HCT116 (cell line): ENCODE measurements around the gene CAMK1D. TPM values are rescaled to one million over a fixed set of nuclear protein-coding genes. Genes with fewer than 3 reads are reported as not detected.

Experiments used
- ATAC-seq: fragments of 200-7000 bp; cut with Tn5 transposase; 2 replicates; pipeline ENCODE4 v1.9.1; 2020; ENCODE audit warnings: mild to moderate bottlenecking, moderate library complexity
- BruUV-seq: library from RNA; stranded (reverse); fragments of 400-500 nt; replicated peaks from 2 replicates; lab custom pipeline; 2021; lab: Mats Ljungman, UMichigan
- CTCF ChIA-PET: fragments of 300-600 bp; sonication (Branson Sonifier 250); formaldehyde crosslinking; loops from one replicate; lab custom pipeline; 2021; ENCODE audit warnings: antibody characterized with exemption; lab: Charles Lee
- POLR2A ChIA-PET: fragments of 300-600, 350-600 bp; sonication (Branson Sonifier 250); formaldehyde crosslinking; loops from one replicate; lab custom pipeline; 2021; ENCODE audit warnings: antibody characterized with exemption; lab: Charles Lee
- RAD21 ChIA-PET, 2 experiments: fragments of 300-600 bp; sonication (Branson Sonifier 250); formaldehyde crosslinking; loops; one replicate each; lab custom pipeline; 2023; ENCODE audit warnings: low total read pairs in 2 of 2; ENCODE audit not compliant: uncharacterized antibody in 2 of 2, unreplicated experiment in 2 of 2, low non-redundant PET in 1 of 2; lab: Charles Lee
- DNase-seq: peaks from one replicate; pipeline ENCODE4 v3.0.0-alpha.2; 2010; ENCODE audit warnings: low read depth, low spot score
- H2AFZ ChIP-seq: fragments of 200-600 bp; shearing (Covaris generic), sonication (generic); 2 replicates; pipeline ENCODE4 v1.6.1; 2017; ENCODE audit warnings: low read depth, mixed run types, mixed read lengths, antibody characterized with exemption, low read length; ENCODE audit not compliant: poor library complexity, severe bottlenecking
- H3K27ac ChIP-seq: 2 replicates; pipeline ENCODE4 v1.5.1; 2012; ENCODE audit warnings: low read depth, low read length
- H3K27me3 ChIP-seq: fragments of 200-600 bp; sonication (generic); 2 replicates; pipeline ENCODE4 v1.6.1; 2016; ENCODE audit warnings: mixed run types, low read length, mixed read lengths; ENCODE audit not compliant: insufficient read depth
- H3K36me3 ChIP-seq, 2 experiments: fragments of 200-500 bp in 1 of 2; fragments of 200-600 bp in 1 of 2; sonication (Bioruptor generic) in 1 of 2; sonication (generic) in 1 of 2; 2 replicates each; pipeline versions ENCODE4 v1.5.1 to v1.6.1; 2014 to 2016; ENCODE audit warnings: low read length in 2 of 2, inconsistent platforms in 1 of 2, mixed read lengths in 1 of 2, mixed run types in 1 of 2; ENCODE audit not compliant: insufficient read depth in 2 of 2, control insufficient read depth in 1 of 2
- H3K4me1 ChIP-seq, 2 experiments: fragments of 200-600 bp in 1 of 2; sonication (generic) in 1 of 2; 2 replicates each; pipeline versions ENCODE4 v1.5.1 to v1.6.1; 2012 to 2017; ENCODE audit warnings: low read length in 2 of 2, inconsistent platforms in 1 of 2, mild to moderate bottlenecking in 1 of 2, mixed read lengths in 1 of 2, mixed run types in 1 of 2, moderate library complexity in 1 of 2; ENCODE audit not compliant: insufficient read depth in 2 of 2, control insufficient read depth in 1 of 2
- H3K4me2 ChIP-seq: fragments of 200-600 bp; sonication (generic); 2 replicates; pipeline ENCODE4 v1.6.1; 2017; ENCODE audit warnings: mixed run types, low read length, mixed read lengths
- H3K4me3 ChIP-seq, 2 experiments: fragments of 200-600 bp in 1 of 2; sonication (generic) in 1 of 2; replicated peaks in 1 of 2; 2 replicates each; pipeline ENCODE4 v1.5.1; 2011 to 2016; ENCODE audit warnings: low read length in 2 of 2, control low read depth in 1 of 2, low read depth in 1 of 2, mild to moderate bottlenecking in 1 of 2, mixed read lengths in 1 of 2, mixed run types in 1 of 2
- H3K79me2 ChIP-seq: fragments of 200-600 bp; sonication (generic); 2 replicates; pipeline ENCODE4 v1.6.1; 2017; ENCODE audit warnings: mild to moderate bottlenecking, mixed run types, low read length, moderate library complexity, mixed read lengths; ENCODE audit not compliant: insufficient read depth
- H3K9ac ChIP-seq: fragments of 200-600 bp; sonication (generic); 2 replicates; pipeline ENCODE4 v1.6.1; 2016; ENCODE audit warnings: low read length, mixed read lengths
- H3K9me2 ChIP-seq: fragments of 200-600 bp; sonication (generic), shearing (Covaris generic); 2 replicates; pipeline ENCODE4 v1.6.1; 2017; ENCODE audit warnings: mixed run types, mild to moderate bottlenecking, moderate library complexity; ENCODE audit not compliant: insufficient read depth
- H3K9me3 ChIP-seq, 2 experiments: fragments of 200-500 bp in 1 of 2; fragments of 200-600 bp in 1 of 2; sonication (Bioruptor generic) in 1 of 2; sonication (generic) in 1 of 2; 2 replicates each; pipeline ENCODE4 v1.6.1; 2014 to 2017; ENCODE audit warnings: low read length in 2 of 2, mixed read lengths in 2 of 2, inconsistent platforms in 1 of 2, low read depth in 1 of 2, mild to moderate bottlenecking in 1 of 2, mixed run types in 1 of 2, moderate library complexity in 1 of 2; ENCODE audit not compliant: control insufficient read depth in 1 of 2, insufficient read depth in 1 of 2
- H4K20me1 ChIP-seq: fragments of 200-600 bp; sonication (generic), shearing (Covaris generic); 2 replicates; pipeline ENCODE4 v1.6.1; 2017; ENCODE audit warnings: mixed run types, mild to moderate bottlenecking, moderate library complexity; ENCODE audit not compliant: insufficient read depth
- ATF3 ChIP-seq: IDR thresholded peaks from 2 replicates; pipeline ENCODE4 v1.6.1; 2012
- CBX3 ChIP-seq: IDR thresholded peaks from 2 replicates; pipeline ENCODE4 v1.6.1; 2012; ENCODE audit warnings: low read depth
- CEBPB ChIP-seq: IDR thresholded peaks from 2 replicates; pipeline ENCODE4 v1.6.1; 2012; ENCODE audit warnings: low read depth
- EGR1 ChIP-seq: IDR thresholded peaks from 2 replicates; pipeline ENCODE4 v1.6.1; 2012; ENCODE audit warnings: low read depth
- ELF1 ChIP-seq: IDR thresholded peaks from 2 replicates; pipeline ENCODE4 v1.6.1; 2012; ENCODE audit warnings: low read depth, borderline replicate concordance
- FOSL1 ChIP-seq: IDR thresholded peaks from 2 replicates; pipeline ENCODE4 v1.6.1; 2012; ENCODE audit warnings: low read depth
- POLR2A ChIP-seq: IDR thresholded peaks from 2 replicates; pipeline ENCODE4 v1.7.0; 2011; ENCODE audit warnings: borderline replicate concordance; ENCODE audit not compliant: insufficient read depth, insufficient read length; ENCODE audit errors: extremely low read depth
- POLR2AphosphoS5 ChIP-seq: IDR thresholded peaks from 2 replicates; pipeline ENCODE4 v1.6.1; 2011; ENCODE audit warnings: mild to moderate bottlenecking, low read depth, low read length, moderate library complexity
- RAD21 ChIP-seq: IDR thresholded peaks from 2 replicates; pipeline ENCODE4 v1.6.1; 2012; ENCODE audit warnings: low read depth, mild to moderate bottlenecking
- REST ChIP-seq: IDR thresholded peaks from 2 replicates; pipeline ENCODE4 v1.6.1; 2012; ENCODE audit warnings: low read depth
- SIN3A ChIP-seq: IDR thresholded peaks from 2 replicates; pipeline ENCODE4 v1.6.1; 2012; ENCODE audit warnings: low read depth
- SP1 ChIP-seq: IDR thresholded peaks from 2 replicates; pipeline ENCODE4 v1.6.1; 2012; ENCODE audit warnings: low read depth
- SRF ChIP-seq: IDR thresholded peaks from 2 replicates; pipeline ENCODE4 v1.6.1; 2012; ENCODE audit warnings: low read depth
- TCF7L2 ChIP-seq: IDR thresholded peaks from 2 replicates; pipeline ENCODE4 v1.7.0; 2011; ENCODE audit warnings: borderline replicate concordance, inconsistent platforms; ENCODE audit not compliant: insufficient read depth, insufficient read length; ENCODE audit errors: extremely low read depth
- YY1 ChIP-seq: IDR thresholded peaks from 2 replicates; pipeline ENCODE4 v1.6.1; 2011; ENCODE audit warnings: low read length, low read depth, moderate library complexity, mild to moderate bottlenecking; ENCODE audit not compliant: insufficient replicate concordance; ENCODE audit errors: extremely low read depth
- ZBTB33 ChIP-seq: IDR thresholded peaks from 2 replicates; pipeline ENCODE4 v1.6.1; 2011; ENCODE audit warnings: mild to moderate bottlenecking, low read length, moderate library complexity; ENCODE audit not compliant: insufficient replicate concordance; ENCODE audit errors: extremely low read depth
- ZNF274 ChIP-seq: fragments of 200-500 bp; sonication (Bioruptor generic); IDR thresholded peaks from 2 replicates; pipeline ENCODE4 v1.6.1; 2014; ENCODE audit warnings: mild to moderate bottlenecking, low read depth, low read length, inconsistent platforms
- intact Hi-C: fragments of 100-400 bp; cut with micrococcal nuclease; formaldehyde crosslinking; loops from 2 replicates; pipeline ENCODE4 v1.10.0; 2022
- total RNA-seq: library from RNA; stranded (reverse); gene quantifications from one replicate; pipeline ENCODE4 v1.2.1, GENCODE V29; 2021; ENCODE audit not compliant: unreplicated experiment

CAMK1D gene
- total RNA-seq, 1 experiment from 2014 or later, result 9.6 TPM

GRCh38 chr10:12704488-12704887 lies 355.1 kb downstream of the CAMK1D start:
- ATAC-seq, result no peak
- no peaks in the 10 kb centered on the region for H3K27me3 ChIP-seq
- CTCF ChIA-PET, result interaction anchor here (0.7 to 1.5 kb wide), 3 partner anchors 11 to 440 kb away, joined by 3 read pairs; no protein-coding TSS in a partner anchor

More at GRCh38 chr10:12704488-12704887, 355.1 kb downstream of the CAMK1D start:
- RAD21 ChIA-PET, result no interaction called here
- Histone ChIP-seq H3K36me3 (no peaks in the 10 kb centered on the region), H3K9me3 (no peaks in the 10 kb centered on the region), H3K4me1 (peaks cover 48 to 73% of the 10 kb centered on the region in 2 experiments), H3K9ac (no peak overlapping the region), H3K9me2 (no peaks in the 10 kb centered on the region), H3K27ac (no peak overlapping the region), H4K20me1 (no peaks in the 10 kb centered on the region), H3K4me3 (no peak overlapping the region), H3K4me2 (peak overlapping the region; percentile 47), H2AFZ (peak overlapping the region; percentile 3), H3K79me2 (no peaks in the 10 kb centered on the region)
- TF ChIP-seq POLR2AphosphoS5 (no peak), ATF3 (no peak), FOSL1 (no peak), YY1 (no peak), POLR2A (no peak), SP1 (no peak), RAD21 (no peak), SIN3A (no peak), ZBTB33 (no peak), REST (no peak), ELF1 (no peak), CBX3 (no peak), ZNF274 (no peak), TCF7L2 (no peak), SRF (no peak), EGR1 (no peak), CEBPB (no peak)
- POLR2A ChIA-PET, result no interaction called here
- BruUV-seq, result no TSS peak
- no peak for DNase-seq
- intact Hi-C loops, result no loop called here
